HG03139 (cell line): ENCODE results near the gene MRPL22.
"Not testable (repeated sequence)": the region's sequence is repeated elsewhere in the genome, so short reads cannot be mapped to it uniquely, and the experiment has no call there.

Experiments
- ATAC-seq: cut with Tn5 transposase; IDR thresholded peaks from one replicate; pipeline ENCODE4 v1.9.1; 2021; ENCODE audit not compliant: unreplicated experiment

Gene MRPL22

DNA sequence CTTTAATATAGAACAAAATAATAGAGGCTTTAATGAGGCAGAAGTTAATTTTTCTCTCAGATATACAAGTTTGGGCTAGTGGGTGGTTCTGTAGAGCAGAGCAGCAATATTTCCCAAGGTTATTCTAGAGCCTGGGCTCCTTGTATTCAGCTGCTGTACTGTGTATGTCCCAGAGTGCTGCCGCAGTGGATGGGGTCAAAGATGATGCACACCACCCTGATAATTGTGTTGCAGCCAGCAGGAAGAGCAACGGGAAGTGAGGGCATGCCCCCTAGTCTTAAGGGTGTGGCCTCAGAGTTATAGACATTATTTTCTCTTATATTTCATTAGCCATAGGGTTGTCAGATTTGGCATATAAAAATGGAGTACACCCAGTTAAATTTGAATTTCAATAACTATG, 48.8 kb downstream of the MRPL22 start:
- ATAC-seq: no peak

- no peak for ATAC-seq
Observed at GRCh38 chr5:154993461-154993860, 52.6 kb downstream of the MRPL22 start.

- no peak for ATAC-seq
Observed at GRCh38 chr5:154995679-154996078, 54.8 kb downstream of the MRPL22 start.

GRCh38 chr5:154997746-154998145, 56.9 kb downstream of the MRPL22 start:
- no peak for ATAC-seq

DNA sequence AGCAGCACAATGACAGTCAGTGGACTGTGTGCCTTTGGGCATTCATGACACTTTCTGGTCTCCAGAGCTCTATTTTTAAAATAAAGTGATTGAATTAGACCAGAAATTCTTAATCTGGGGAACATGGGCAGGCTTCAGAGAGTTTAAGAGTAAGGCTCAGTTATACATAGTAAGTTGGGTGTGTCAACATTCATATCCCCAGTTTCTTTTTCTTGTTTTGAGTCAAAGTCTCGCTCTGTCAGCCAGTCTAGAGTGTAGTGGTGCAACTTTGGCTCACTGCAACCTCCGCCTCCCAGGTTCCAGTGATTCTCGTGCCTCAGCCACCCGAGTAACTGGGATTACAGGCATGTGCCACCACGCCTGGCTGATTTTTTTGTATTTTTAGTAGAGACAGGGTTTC, 59.0 kb downstream of the MRPL22 start:
- no peak for ATAC-seq

- ATAC-seq: no peak
Observed at GRCh38 chr5:155001523-155001922, 60.6 kb downstream of the MRPL22 start.

GRCh38 chr5:155002722-155003121, 61.8 kb downstream of the MRPL22 start:
- not testable (repeated sequence) for ATAC-seq

DNA sequence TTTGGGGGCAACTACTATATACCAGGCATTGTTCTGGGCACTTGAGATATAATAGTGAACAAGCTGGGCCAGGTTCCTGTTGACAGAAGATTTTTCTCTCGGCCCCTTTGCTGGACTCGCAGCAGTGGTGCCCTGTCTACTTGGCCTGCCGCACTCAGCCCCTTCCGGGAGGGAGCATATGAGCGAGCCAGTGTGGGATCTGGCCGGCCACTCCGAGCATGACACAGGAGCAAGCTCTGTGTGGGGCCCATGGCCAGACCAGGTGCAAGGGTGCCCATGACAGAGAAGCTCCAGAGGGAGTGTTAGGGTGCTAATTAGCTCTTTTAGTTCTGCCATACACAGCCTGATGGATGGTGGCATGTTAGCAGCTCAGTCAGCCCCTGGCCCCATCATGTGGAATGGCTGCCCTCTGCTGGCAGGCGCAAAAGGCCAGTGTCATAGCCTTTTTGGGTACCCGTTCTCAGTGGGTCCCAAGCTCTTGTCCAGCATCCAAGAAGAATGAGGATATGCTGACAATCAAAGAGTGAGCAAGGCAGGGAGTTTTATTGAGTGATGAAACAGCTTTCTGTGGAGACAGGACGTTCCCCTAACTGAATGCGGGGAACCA, 63.4 kb downstream of the MRPL22 start:
- ATAC-seq: no peak

DNA sequence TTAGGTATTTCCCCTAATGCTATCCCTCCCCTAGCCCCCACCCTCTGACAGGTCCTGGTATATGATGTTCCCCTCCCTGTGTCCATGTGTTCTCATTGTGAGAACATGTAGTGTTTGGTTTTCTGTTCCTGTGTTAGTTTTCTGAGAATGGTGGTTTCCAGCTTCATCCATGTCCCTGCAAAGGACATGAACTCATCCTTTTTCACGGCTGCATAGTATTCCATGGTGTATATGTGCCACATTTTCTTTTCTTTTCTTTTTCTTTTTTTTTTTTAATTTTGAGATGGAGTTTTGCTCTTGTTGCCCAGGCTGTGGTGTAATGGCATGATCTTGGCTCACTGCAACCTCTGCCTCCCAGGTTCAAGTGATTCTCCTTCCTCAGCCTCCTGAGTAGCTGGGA, 65.4 kb downstream of the MRPL22 start:
- ATAC-seq: not testable (repeated sequence)

GRCh38 chr5:155008669-155009068, 67.8 kb downstream of the MRPL22 start:
- ATAC-seq: no peak

DNA sequence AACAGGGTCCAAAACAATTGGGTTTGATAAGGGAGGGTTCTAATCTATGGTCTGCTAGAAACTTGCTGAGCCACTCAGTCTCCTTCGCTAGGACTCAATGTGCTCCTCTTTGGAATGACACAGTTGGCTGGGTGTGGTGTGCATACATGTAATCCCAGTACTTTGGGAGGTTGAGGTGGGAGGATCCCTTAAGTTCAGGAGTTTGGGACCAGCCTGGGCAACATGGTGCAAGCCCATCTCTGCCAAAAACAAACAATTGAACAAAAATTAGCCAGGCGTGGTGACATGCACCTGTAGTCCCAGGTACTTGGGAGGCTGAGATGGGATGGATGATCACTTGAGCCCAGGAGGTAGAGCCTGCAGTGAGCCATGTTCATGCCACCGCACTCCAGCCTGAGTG, 70.0 kb downstream of the MRPL22 start:
- no peak for ATAC-seq

DNA sequence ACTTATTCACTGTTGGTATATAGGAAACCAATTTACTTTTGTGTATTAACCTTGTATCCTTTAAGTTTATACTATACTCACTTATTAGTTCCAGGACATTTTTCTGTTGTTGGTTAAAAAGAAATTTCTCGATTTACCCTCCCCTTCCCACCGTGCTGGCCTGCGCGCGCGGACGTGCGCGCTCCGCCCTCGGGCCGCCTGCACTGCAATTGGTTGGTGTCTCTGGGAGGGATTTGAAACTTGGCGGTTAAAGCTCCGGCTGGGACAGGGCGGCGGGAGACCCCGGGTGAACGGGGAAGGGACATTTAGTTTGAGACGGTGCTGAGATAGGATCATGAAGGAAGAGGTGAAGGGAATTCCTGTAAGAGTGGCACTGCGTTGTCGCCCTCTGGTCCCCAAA, 72.7 kb downstream of the MRPL22 start, which contains the start of gene KIF4B:
Gene KIF4B, plus strand, starts transcription at position 230 of the 400 bp plus-strand sequence. Its CDS starts 105 bp downstream, at position 335.
- no peak for ATAC-seq

GRCh38 chr5:155015239-155015638, 74.4 kb downstream of the MRPL22 start:
- no peak for ATAC-seq

- peak; percentile 90 for ATAC-seq
Observed at GRCh38 chr5:155017610-155018009, 76.7 kb downstream of the MRPL22 start.
